Panc1 (cell line): ENCODE data around the gene ACYP2. TPM values are rescaled to one million over a fixed set of nuclear protein-coding genes. Genes with fewer than 3 reads are reported as not detected.

Experiments
- ATAC-seq: fragments of 200-7000 bp; cut with Tn5 transposase; 2 replicates; pipeline ENCODE4 v1.9.1; 2020; ENCODE audit warnings: mild to moderate bottlenecking, moderate library complexity
- BruUV-seq: library from RNA; stranded (reverse); fragments of 400-500 nt; replicated peaks from 2 replicates; lab custom pipeline; 2021; lab: Mats Ljungman, UMichigan
- CTCF ChIA-PET: fragments of 300-600 bp; sonication (Branson Sonifier 250); formaldehyde crosslinking; loops from one replicate; lab custom pipeline; 2022; ENCODE audit warnings: antibody characterized with exemption; lab: Charles Lee
- POLR2A ChIA-PET: fragments of 300-600 bp; sonication (Branson Sonifier 250); formaldehyde crosslinking; loops from one replicate; lab custom pipeline; 2022; ENCODE audit warnings: antibody characterized with exemption; lab: Charles Lee
- DNase-seq: peaks from one replicate; pipeline ENCODE4 v3.0.0-alpha.2; 2010; ENCODE audit warnings: low read depth, low spot score
- H3K27ac ChIP-seq: 2 replicates; pipeline ENCODE4 v1.5.1; 2011; ENCODE audit warnings: mild to moderate bottlenecking, low read length, inconsistent platforms
- H3K27me3 ChIP-seq: fragments of 200-500 bp; sonication (Bioruptor generic); 2 replicates; pipeline ENCODE4 v1.6.0; 2014; ENCODE audit warnings: low read length, inconsistent platforms; ENCODE audit not compliant: control insufficient read depth, insufficient read depth
- H3K36me3 ChIP-seq: fragments of 200-500 bp; sonication (Bioruptor generic); 2 replicates; pipeline ENCODE4 v1.5.1; 2014; ENCODE audit warnings: inconsistent platforms, mild to moderate bottlenecking, low read length, moderate library complexity; ENCODE audit not compliant: control insufficient read depth, insufficient read depth
- H3K4me1 ChIP-seq: 2 replicates; pipeline ENCODE4 v1.5.1; 2011; ENCODE audit warnings: inconsistent platforms, mild to moderate bottlenecking, low read length, moderate library complexity; ENCODE audit not compliant: control insufficient read depth, insufficient read depth
- H3K4me3 ChIP-seq, 2 experiments: 2 replicates each; pipeline ENCODE4 v1.5.1; 2011 to 2012; ENCODE audit warnings: low read depth in 2 of 2, low read length in 2 of 2, mild to moderate bottlenecking in 2 of 2, inconsistent platforms in 1 of 2, moderate library complexity in 1 of 2
- H3K9me3 ChIP-seq: fragments of 200-500 bp; sonication (Bioruptor generic); 2 replicates; pipeline ENCODE4 v1.5.1; 2014; ENCODE audit warnings: low read depth, mild to moderate bottlenecking, inconsistent platforms, low read length, moderate library complexity; ENCODE audit not compliant: control insufficient read depth, insufficient read depth
- POLR2AphosphoS5 ChIP-seq: IDR thresholded peaks from 2 replicates; pipeline ENCODE4 v1.6.1; 2012; ENCODE audit warnings: mild to moderate bottlenecking, low read depth, low read length, moderate library complexity
- SIN3A ChIP-seq: IDR thresholded peaks from 2 replicates; pipeline ENCODE4 v1.6.1; 2012; ENCODE audit warnings: low read depth, mild to moderate bottlenecking, low read length, moderate library complexity, borderline replicate concordance; ENCODE audit not compliant: insufficient read depth
- TCF7L2 ChIP-seq: IDR thresholded peaks from 2 replicates; pipeline ENCODE4 v1.6.1; 2011; ENCODE audit warnings: mild to moderate bottlenecking, low read depth, low read length, inconsistent platforms
- in situ Hi-C: cut with HindIII; loops from 2 replicates; pipeline ENCODE4 v1.10.0; 2016; ENCODE audit warnings: low sequenced_read_pairs, low pct_unique_long_range_greater_than_20kb
- intact Hi-C: fragments of 100-400 bp; cut with micrococcal nuclease; formaldehyde crosslinking; loops from one replicate; pipeline ENCODE4 v1.10.0; 2022; ENCODE audit not compliant: unreplicated experiment
- total RNA-seq: library from RNA; stranded (reverse); gene quantifications from one replicate; pipeline ENCODE4 v1.2.1, GENCODE V29; 2021; ENCODE audit not compliant: unreplicated experiment
- TF ChIP-seq, protein P1 (sequence below): fragments of 450-650 bp; IDR thresholded peaks from 2 replicates; pipeline ENCODE4 v1.5.1; 2017; ENCODE audit warnings: mild to moderate bottlenecking
- TF ChIP-seq, protein P2 (sequence below), 2 experiments: IDR thresholded peaks; 2 replicates each; pipeline ENCODE4 v1.6.1; 2011 to 2012; ENCODE audit warnings: low read depth in 2 of 2, control low read depth in 1 of 2, low read length in 1 of 2, mild to moderate bottlenecking in 1 of 2, moderate library complexity in 1 of 2; ENCODE audit not compliant: insufficient read depth in 1 of 2

ACYP2 gene
- total RNA-seq, 1 experiment from 2014 or later, result 11.5 TPM

DNA sequence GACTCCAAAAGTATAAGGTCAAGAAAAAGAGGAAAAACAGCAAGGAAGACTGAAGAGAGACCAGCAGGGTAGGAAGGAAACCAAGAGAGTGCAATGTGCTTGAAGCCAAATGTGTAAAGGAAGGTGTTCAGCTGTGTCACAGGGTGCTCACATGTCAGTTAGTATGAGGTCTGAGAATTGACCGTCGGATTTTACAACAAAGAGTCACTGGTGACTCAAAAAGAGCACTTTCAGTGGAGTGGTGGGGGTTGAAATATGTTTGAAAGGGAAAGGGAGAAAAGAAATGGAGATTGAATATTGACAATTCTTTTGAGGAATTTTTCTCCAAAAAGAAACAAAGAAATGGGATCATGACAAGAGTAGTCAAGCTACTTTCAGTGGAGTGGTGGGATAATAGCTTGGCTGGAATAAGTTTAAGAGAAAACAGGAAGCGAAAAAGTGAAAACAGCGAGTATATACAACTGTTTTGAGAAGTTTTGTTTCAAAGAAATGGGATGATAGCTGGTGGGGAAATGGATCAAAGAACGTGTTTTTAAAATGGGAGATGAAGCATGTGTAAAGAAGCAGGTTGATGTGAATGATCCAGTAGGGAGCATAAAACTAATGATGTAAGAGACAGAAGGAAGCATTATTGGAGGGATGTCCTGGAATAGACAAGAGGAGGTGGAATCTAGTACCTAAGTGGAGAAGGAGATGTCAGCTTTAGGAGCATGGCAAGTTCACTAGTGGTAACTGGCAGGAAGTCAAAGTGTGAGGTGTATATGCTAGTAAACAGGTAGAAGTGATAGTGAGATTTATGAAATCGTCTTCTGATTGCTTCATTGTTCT is 144.2 kb downstream of the ACYP2 start:
- CTCF ChIA-PET, result no interaction called here

DNA sequence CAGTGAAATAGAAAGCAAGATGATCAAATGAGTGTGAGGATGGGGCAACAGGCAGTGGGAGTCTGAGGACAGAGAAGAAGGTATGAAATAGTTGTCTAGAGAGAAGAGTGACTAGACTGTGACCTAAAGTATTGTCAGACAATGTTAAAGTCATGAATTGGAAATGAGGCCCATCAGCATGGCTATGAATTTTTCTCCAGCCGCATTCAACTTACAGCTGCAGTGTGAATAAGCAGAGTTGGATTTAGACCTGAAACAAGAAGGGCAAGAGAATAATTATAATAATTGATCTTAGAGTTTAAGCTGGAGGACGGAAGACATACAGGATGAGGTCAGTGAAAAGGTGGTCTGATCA is 144.8 kb downstream of the ACYP2 start:
- Histone ChIP-seq H3K27me3 (no peaks in the 10 kb centered on the region; the same call in 1 of the 2 replicates), H3K9me3 (no peaks in the 10 kb centered on the region), H3K4me3 (no peak overlapping the region), H3K27ac (no peak overlapping the region), H3K36me3 (no peaks in the 10 kb centered on the region), H3K4me1 (no peaks in the 10 kb centered on the region)
- TF ChIP-seq TCF7L2 (no peak), POLR2AphosphoS5 (no peak), SIN3A (no peak)
- TF ChIP-seq, protein P1, sequence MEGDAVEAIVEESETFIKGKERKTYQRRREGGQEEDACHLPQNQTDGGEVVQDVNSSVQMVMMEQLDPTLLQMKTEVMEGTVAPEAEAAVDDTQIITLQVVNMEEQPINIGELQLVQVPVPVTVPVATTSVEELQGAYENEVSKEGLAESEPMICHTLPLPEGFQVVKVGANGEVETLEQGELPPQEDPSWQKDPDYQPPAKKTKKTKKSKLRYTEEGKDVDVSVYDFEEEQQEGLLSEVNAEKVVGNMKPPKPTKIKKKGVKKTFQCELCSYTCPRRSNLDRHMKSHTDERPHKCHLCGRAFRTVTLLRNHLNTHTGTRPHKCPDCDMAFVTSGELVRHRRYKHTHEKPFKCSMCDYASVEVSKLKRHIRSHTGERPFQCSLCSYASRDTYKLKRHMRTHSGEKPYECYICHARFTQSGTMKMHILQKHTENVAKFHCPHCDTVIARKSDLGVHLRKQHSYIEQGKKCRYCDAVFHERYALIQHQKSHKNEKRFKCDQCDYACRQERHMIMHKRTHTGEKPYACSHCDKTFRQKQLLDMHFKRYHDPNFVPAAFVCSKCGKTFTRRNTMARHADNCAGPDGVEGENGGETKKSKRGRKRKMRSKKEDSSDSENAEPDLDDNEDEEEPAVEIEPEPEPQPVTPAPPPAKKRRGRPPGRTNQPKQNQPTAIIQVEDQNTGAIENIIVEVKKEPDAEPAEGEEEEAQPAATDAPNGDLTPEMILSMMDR, result no peak
- TF ChIP-seq, protein P2, sequence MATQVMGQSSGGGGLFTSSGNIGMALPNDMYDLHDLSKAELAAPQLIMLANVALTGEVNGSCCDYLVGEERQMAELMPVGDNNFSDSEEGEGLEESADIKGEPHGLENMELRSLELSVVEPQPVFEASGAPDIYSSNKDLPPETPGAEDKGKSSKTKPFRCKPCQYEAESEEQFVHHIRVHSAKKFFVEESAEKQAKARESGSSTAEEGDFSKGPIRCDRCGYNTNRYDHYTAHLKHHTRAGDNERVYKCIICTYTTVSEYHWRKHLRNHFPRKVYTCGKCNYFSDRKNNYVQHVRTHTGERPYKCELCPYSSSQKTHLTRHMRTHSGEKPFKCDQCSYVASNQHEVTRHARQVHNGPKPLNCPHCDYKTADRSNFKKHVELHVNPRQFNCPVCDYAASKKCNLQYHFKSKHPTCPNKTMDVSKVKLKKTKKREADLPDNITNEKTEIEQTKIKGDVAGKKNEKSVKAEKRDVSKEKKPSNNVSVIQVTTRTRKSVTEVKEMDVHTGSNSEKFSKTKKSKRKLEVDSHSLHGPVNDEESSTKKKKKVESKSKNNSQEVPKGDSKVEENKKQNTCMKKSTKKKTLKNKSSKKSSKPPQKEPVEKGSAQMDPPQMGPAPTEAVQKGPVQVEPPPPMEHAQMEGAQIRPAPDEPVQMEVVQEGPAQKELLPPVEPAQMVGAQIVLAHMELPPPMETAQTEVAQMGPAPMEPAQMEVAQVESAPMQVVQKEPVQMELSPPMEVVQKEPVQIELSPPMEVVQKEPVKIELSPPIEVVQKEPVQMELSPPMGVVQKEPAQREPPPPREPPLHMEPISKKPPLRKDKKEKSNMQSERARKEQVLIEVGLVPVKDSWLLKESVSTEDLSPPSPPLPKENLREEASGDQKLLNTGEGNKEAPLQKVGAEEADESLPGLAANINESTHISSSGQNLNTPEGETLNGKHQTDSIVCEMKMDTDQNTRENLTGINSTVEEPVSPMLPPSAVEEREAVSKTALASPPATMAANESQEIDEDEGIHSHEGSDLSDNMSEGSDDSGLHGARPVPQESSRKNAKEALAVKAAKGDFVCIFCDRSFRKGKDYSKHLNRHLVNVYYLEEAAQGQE (IDR thresholded peaks at IDR 0.05; ENCODE audit: insufficient read depth in 1 of 2, low read depth in 2 of 2, low read length in 1 of 2), result no peak
- ChIA-PET POLR2A (no interaction called here), CTCF (no interaction called here)
- ATAC-seq (no peak), DNase-seq (no peak)
- no TSS peak for BruUV-seq
- in situ Hi-C loops (no loop called here), intact Hi-C loops (no loop called here)

More for the DNA sequence above, 144.2 kb downstream of the ACYP2 start:
- no peak for DNase-seq
- Histone ChIP-seq H3K4me3 (no peak overlapping the region), H3K27me3 (no peaks in the 10 kb centered on the region; the same call in 1 of the 2 replicates), H3K36me3 (no peaks in the 10 kb centered on the region), H3K27ac (no peak overlapping the region), H3K4me1 (no peaks in the 10 kb centered on the region), H3K9me3 (no peaks in the 10 kb centered on the region)
- BruUV-seq, result no TSS peak
- in situ Hi-C loops (no loop called here), intact Hi-C loops (no loop called here)
- ATAC-seq, result no peak
- no peak for TF ChIP-seq TCF7L2
- TF ChIP-seq, protein P2 (IDR thresholded peaks at IDR 0.05; ENCODE audit: insufficient read depth in 1 of 2, low read depth in 2 of 2, low read length in 1 of 2), result no peak
- TF ChIP-seq, protein P1, result no peak
- no peak for TF ChIP-seq POLR2AphosphoS5
- TF ChIP-seq SIN3A, result no peak
- POLR2A ChIA-PET, result interaction anchor here (0.7 kb wide), 1 partner anchor 32 kb away, joined by 3 read pairs; no protein-coding TSS in a partner anchor
